Aorta (tissue), 5 donors: Measurements from ENCODE around the gene PNMA6F. TPM values are rescaled to one million over a fixed set of nuclear protein-coding genes. Genes with fewer than 3 reads are reported as not detected.
"Not testable (repeated sequence)": the region's sequence is repeated elsewhere in the genome, so short reads cannot be mapped to it uniquely, and the experiment has no call there.

ENCODE experiments used
- ATAC-seq: fragments of 200-7000 bp; cut with Tn5 transposase; one replicate; pipeline ENCODE4 v1.9.1; 2022; ENCODE audit warnings: moderate library complexity; ENCODE audit not compliant: low FRiP score
- DNase-seq, 2 donors: peaks; one replicate each; pipeline ENCODE4 v3.0.0-alpha.2; 2020
- H3K27ac ChIP-seq, 2 donors: one replicate each; pipeline ENCODE4 v1.5.1; 2013; ENCODE audit warnings: low read length in 2 of 2, mild to moderate bottlenecking in 2 of 2, moderate library complexity in 2 of 2, control low read depth in 1 of 2, inconsistent platforms in 1 of 2, low read depth in 1 of 2
- H3K27me3 ChIP-seq, 2 donors: one replicate each; pipeline ENCODE4 v1.6.1; 2013; ENCODE audit warnings: control low read depth in 1 of 2, low read length in 1 of 2, mild to moderate bottlenecking in 1 of 2, moderate library complexity in 1 of 2; ENCODE audit not compliant: insufficient read depth in 2 of 2, control insufficient read depth in 1 of 2
- H3K36me3 ChIP-seq, 2 donors: one replicate each; pipeline ENCODE4 v1.6.1; 2013; ENCODE audit warnings: control low read depth in 1 of 2, low read length in 1 of 2, mild to moderate bottlenecking in 1 of 2; ENCODE audit not compliant: insufficient read depth in 2 of 2, control insufficient read depth in 1 of 2
- H3K4me1 ChIP-seq, 2 donors: one replicate each; pipeline ENCODE4 v1.6.1; 2013; ENCODE audit warnings: low read length in 2 of 2, control low read depth in 1 of 2, mild to moderate bottlenecking in 1 of 2, moderate library complexity in 1 of 2; ENCODE audit not compliant: insufficient read depth in 2 of 2, control insufficient read depth in 1 of 2
- H3K4me3 ChIP-seq, 2 donors: one replicate each; pipeline ENCODE4 v1.5.1; 2013; ENCODE audit warnings: low read length in 2 of 2, control low read depth in 1 of 2, mild to moderate bottlenecking in 1 of 2
- H3K9me3 ChIP-seq: one replicate; pipeline ENCODE4 v1.6.1; 2013; ENCODE audit warnings: mild to moderate bottlenecking, low read length; ENCODE audit not compliant: control insufficient read depth
- WGBS, 2 donors: extraction: QIAGEN DNeasy Blood & Tissue Kit; methylation state at CpG; one replicate each; pipeline ENCODE4 v1.1.7; 2013; 5-methylcytosine and 5-hydroxymethylcytosine counted together
- intact Hi-C, 2 donors: fragments of 100-400 bp; cut with DNase I; formaldehyde crosslinking; loops; one replicate each; pipeline versions ENCODE4 v1.14.2 to v1.15.0; 2022
- polyA plus RNA-seq, 2 donors: library from polyadenylated mRNA; stranded (reverse); fragments of 200-250 nt; gene quantifications; one replicate each; pipeline ENCODE4 v1.2.3, GENCODE V29; 2013
- total RNA-seq, 2 donors: library from RNA; stranded (reverse); fragmentation: NEBNext Ultra II Directional; extraction: Animal tissue kit (Norgen Biotek cat#: 25700); gene quantifications; one replicate each; pipeline ENCODE4 v1.2.1, GENCODE V29; 2021
- donor health status: healthy with polysubstance abuse.
- donor health status: Bipolar disorder and iron deficiency.
- donor health status: DM: no; HTN: no; CAD: no.
- donor health status: DM: no; HTN: no; CAD: no.
- donor health status: DM: yes; HTN: yes; CAD: no.

The PNMA6F gene
- total and polyA plus RNA-seq, 4 donors = not detected

GRCh38 chrX:153297376-153297775 is 24.2 kb downstream of the PNMA6F start:
- H3K36me3 ChIP-seq = no peaks in the 10 kb centered on the region
- H3K27ac ChIP-seq = no peak overlapping the region
- no peak for DNase-seq
- H3K4me3 ChIP-seq = no peak overlapping the region
- intact Hi-C loops = no loop called here
- ATAC-seq = no peak
- H3K27me3 ChIP-seq = no peaks in the 10 kb centered on the region
- H3K9me3 ChIP-seq = no peaks in the 10 kb centered on the region
- no peaks in the 10 kb centered on the region for H3K4me1 ChIP-seq
- WGBS, 2 donors = 43 to 63% methylated on average over 1 of the region's 1 CpG

- H3K9me3 ChIP-seq, H3K27ac ChIP-seq, H3K36me3 ChIP-seq, intact Hi-C loops, H3K4me1 ChIP-seq, H3K27me3 ChIP-seq, DNase-seq, H3K4me3 ChIP-seq, ATAC-seq: not testable (repeated sequence)
- WGBS, 2 donors = 71 to 75% methylated on average over 3 of the region's 8 CpGs
Measured at GRCh38 chrX:153293485-153294071, 28.0 kb downstream of the PNMA6F start.

GRCh38 chrX:153288807-153289206 is 32.8 kb downstream of the PNMA6F start:
- H3K27ac ChIP-seq, H3K4me1 ChIP-seq, intact Hi-C loops, H3K4me3 ChIP-seq, H3K36me3 ChIP-seq, H3K9me3 ChIP-seq, DNase-seq, H3K27me3 ChIP-seq, ATAC-seq: not testable (repeated sequence)
- no CpG with 5 or more reads among the region's 2 CpGs for WGBS, 2 donors

- intact Hi-C loops = not testable (repeated sequence)
Measured at GRCh38 chrX:153285678-153286077, 35.9 kb downstream of the PNMA6F start.

GRCh38 chrX:153283982-153284381 is 37.6 kb downstream of the PNMA6F start:
- DNase-seq, H3K4me1 ChIP-seq, intact Hi-C loops, H3K27ac ChIP-seq, ATAC-seq, H3K36me3 ChIP-seq, H3K4me3 ChIP-seq, H3K9me3 ChIP-seq, H3K27me3 ChIP-seq: not testable (repeated sequence)
- 55% methylated on average over 2 of the region's 8 CpGs; no CpG with 5 or more reads in 1 of the 2 donors for WGBS, 2 donors

More at GRCh38 chrX:153285678-153286077, 35.9 kb downstream of the PNMA6F start:
- not testable (repeated sequence) for DNase-seq, H3K27me3 ChIP-seq, H3K9me3 ChIP-seq, H3K4me1 ChIP-seq, H3K4me3 ChIP-seq, ATAC-seq, H3K36me3 ChIP-seq, H3K27ac ChIP-seq
- no CpG with 5 or more reads among the region's 8 CpGs for WGBS, 2 donors

- H3K27me3 ChIP-seq, H3K36me3 ChIP-seq, intact Hi-C loops, ATAC-seq, H3K4me3 ChIP-seq, H3K27ac ChIP-seq, DNase-seq, H3K4me1 ChIP-seq, H3K9me3 ChIP-seq: not testable (repeated sequence)
- WGBS, 2 donors = no CpG with 5 or more reads among the region's 3 CpGs
Measured at GRCh38 chrX:153281784-153282183, 39.8 kb downstream of the PNMA6F start.

GRCh38 chrX:153279304-153279703 is 42.3 kb downstream of the PNMA6F start:
- H3K27me3 ChIP-seq, ATAC-seq, H3K4me1 ChIP-seq, intact Hi-C loops, H3K4me3 ChIP-seq, H3K9me3 ChIP-seq, H3K36me3 ChIP-seq, DNase-seq, H3K27ac ChIP-seq: not testable (repeated sequence)
- WGBS, 2 donors = no CpG with 5 or more reads among the region's 8 CpGs

GRCh38 chrX:153276049-153276448 is 45.5 kb downstream of the PNMA6F start:
- 72 to 84% methylated on average over 5 to 6 of the region's 14 CpGs for WGBS, 2 donors
- DNase-seq, ATAC-seq, H3K36me3 ChIP-seq, intact Hi-C loops, H3K4me1 ChIP-seq, H3K4me3 ChIP-seq, H3K27me3 ChIP-seq, H3K27ac ChIP-seq, H3K9me3 ChIP-seq: not testable (repeated sequence)

GRCh38 chrX:153275418-153275817 is 46.1 kb downstream of the PNMA6F start:
- H3K4me3 ChIP-seq, ATAC-seq, H3K27me3 ChIP-seq, H3K9me3 ChIP-seq, H3K4me1 ChIP-seq, intact Hi-C loops, DNase-seq, H3K36me3 ChIP-seq, H3K27ac ChIP-seq: not testable (repeated sequence)
- WGBS, 2 donors = 70 to 91% methylated on average over 2 to 3 of the region's 16 CpGs
